Activated effector memory CD4-positive, alpha-beta T cell treated with anti-CD3 and anti-CD28 coated beads, Interleukin-2, amount 50 U/mL, for 16 hours (primary cell): ENCODE results near the gene TNS3.
"Not testable (repeated sequence)": the region's sequence is repeated elsewhere in the genome, so short reads cannot be mapped to it uniquely, and the experiment has no call there.

Experiments used
- DNase-seq: peaks from one replicate; pipeline ENCODE4 v3.0.0-alpha.2; 2020

TNS3 gene

GRCh38 chr7:47559306-47560220, 22.3 kb downstream of the TNS3 start:
- no peak for DNase-seq

GRCh38 chr7:47557694-47558670, 23.9 kb downstream of the TNS3 start:
- DNase-seq = no peak

GRCh38 chr7:47557317-47557693, 24.6 kb downstream of the TNS3 start:
- no peak for DNase-seq

- no peak for DNase-seq
These were observed 25.3 kb downstream of the TNS3 start for GRCh38 chr7:47556511-47557180.

- no peak for DNase-seq
These were observed 28.6 kb downstream of the TNS3 start for GRCh38 chr7:47553309-47553708.

GRCh38 chr7:47552621-47553020, 29.3 kb downstream of the TNS3 start:
- DNase-seq = no peak

GRCh38 chr7:47551668-47552440, 30.1 kb downstream of the TNS3 start:
- DNase-seq = no peak

GRCh38 chr7:47550788-47551470, 31.0 kb downstream of the TNS3 start:
- DNase-seq = no peak

GRCh38 chr7:47549916-47550315, 32.0 kb downstream of the TNS3 start:
- no peak for DNase-seq

- DNase-seq = no peak
These were observed 32.5 kb downstream of the TNS3 start for GRCh38 chr7:47549397-47549796.

- no peak for DNase-seq
These were observed 33.4 kb downstream of the TNS3 start for GRCh38 chr7:47548546-47548945.

- DNase-seq = no peak
These were observed 35.0 kb downstream of the TNS3 start for GRCh38 chr7:47546733-47547494.

GRCh38 chr7:47546171-47546570, 35.7 kb downstream of the TNS3 start:
- DNase-seq = no peak

GRCh38 chr7:47544416-47544815, 37.5 kb downstream of the TNS3 start:
- DNase-seq = no peak

- DNase-seq = no peak
These were observed 38.2 kb downstream of the TNS3 start for GRCh38 chr7:47543714-47544113.

GRCh38 chr7:47543056-47543455, 38.9 kb downstream of the TNS3 start:
- no peak for DNase-seq

- DNase-seq = no peak
These were observed 39.9 kb downstream of the TNS3 start for GRCh38 chr7:47542051-47542450.

GRCh38 chr7:47541485-47541884, 40.4 kb downstream of the TNS3 start:
- not testable (repeated sequence) for DNase-seq

- DNase-seq = no peak
These were observed 41.2 kb downstream of the TNS3 start for GRCh38 chr7:47540387-47541350.

- DNase-seq = no peak
These were observed 41.9 kb downstream of the TNS3 start for GRCh38 chr7:47540053-47540386.
